ENCODE results near the gene YEATS4.

- TF ChIP-seq CTCF (IDR thresholded peaks at IDR 0.05), result no peak
- no peak for TF ChIP-seq POLR2A (IDR thresholded peaks at IDR 0.05)
- TF ChIP-seq POLR2AphosphoS5 (IDR thresholded peaks at IDR 0.05), result no peak
Measured at GRCh38 chr12:69428351-69429073, 69.0 kb downstream of the YEATS4 start.
